Erythroblast (primary cell): ENCODE data around the gene COBL.

ENCODE experiments used
- DNase-seq, 2 experiments: peaks; one replicate each; lab custom pipeline; 2025; lab: John Stamatoyannopoulos, UW
- GATA1 ChIP-seq: IDR thresholded peaks from 2 replicates; pipeline ENCODE4 v1.6.1; 2011; ENCODE audit warnings: low read depth, mild to moderate bottlenecking, control low read depth, low read length, moderate library complexity
- POLR2A ChIP-seq: IDR thresholded peaks from 2 replicates; pipeline ENCODE4 v1.6.1; 2011; ENCODE audit warnings: mild to moderate bottlenecking, low read length

Gene COBL

GRCh38 chr7:51255036-51255435, 61.6 kb downstream of the COBL start:
- no peak for TF ChIP-seq POLR2A
- TF ChIP-seq GATA1, result no peak
- no peak for DNase-seq

- no peak for TF ChIP-seq POLR2A
- no peak for TF ChIP-seq GATA1
- no peak for DNase-seq
These were observed 63.5 kb downstream of the COBL start for GRCh38 chr7:51253157-51253556.

GRCh38 chr7:51251290-51251689, 65.3 kb downstream of the COBL start:
- no peak for DNase-seq
- no peak for TF ChIP-seq GATA1
- no peak for TF ChIP-seq POLR2A

- no peak for DNase-seq
- no peak for TF ChIP-seq POLR2A
- TF ChIP-seq GATA1, result no peak
These were observed 66.1 kb downstream of the COBL start for GRCh38 chr7:51250512-51250911.

- no peak for TF ChIP-seq GATA1
- no peak for TF ChIP-seq POLR2A
- no peak for DNase-seq
These were observed 66.6 kb downstream of the COBL start for GRCh38 chr7:51249991-51250390.

GRCh38 chr7:51249187-51249945, 67.2 kb downstream of the COBL start:
- TF ChIP-seq POLR2A (no peak), GATA1 (no peak)
- DNase-seq, result no peak

- DNase-seq, result no peak
- TF ChIP-seq POLR2A (no peak), GATA1 (no peak)
These were observed 70.1 kb downstream of the COBL start for GRCh38 chr7:51246258-51247245.

- DNase-seq, result no peak
- TF ChIP-seq GATA1 (no peak), POLR2A (no peak)
These were observed 71.7 kb downstream of the COBL start for GRCh38 chr7:51244885-51245284.

GRCh38 chr7:51244053-51244452, 72.6 kb downstream of the COBL start:
- no peak for TF ChIP-seq GATA1
- TF ChIP-seq POLR2A, result no peak
- no peak for DNase-seq

- TF ChIP-seq GATA1 (no peak), POLR2A (no peak)
- no peak for DNase-seq
These were observed 73.0 kb downstream of the COBL start for GRCh38 chr7:51243631-51244030.

- DNase-seq, result no peak
- TF ChIP-seq POLR2A (no peak), GATA1 (no peak)
These were observed 73.6 kb downstream of the COBL start for GRCh38 chr7:51242881-51243518.

- no peak for TF ChIP-seq GATA1
- TF ChIP-seq POLR2A, result no peak
- no peak for DNase-seq
These were observed 74.5 kb downstream of the COBL start for GRCh38 chr7:51242007-51242691.

GRCh38 chr7:51240868-51241267, 75.7 kb downstream of the COBL start:
- TF ChIP-seq GATA1 (no peak), POLR2A (no peak)
- no peak for DNase-seq
